DMS153 treated with DMSO at 0.1 percent for 48 hours (cell line): Measurements from ENCODE around the gene TMEM198.
A peak's percentile ranks its signal among the peaks of the same experiment; 100 is the strongest.

Experiments
- DNase-seq: peaks from one replicate; lab custom pipeline; 2025; ENCODE audit not compliant: unreplicated experiment; lab: John Stamatoyannopoulos, UW

Gene TMEM198

DNA sequence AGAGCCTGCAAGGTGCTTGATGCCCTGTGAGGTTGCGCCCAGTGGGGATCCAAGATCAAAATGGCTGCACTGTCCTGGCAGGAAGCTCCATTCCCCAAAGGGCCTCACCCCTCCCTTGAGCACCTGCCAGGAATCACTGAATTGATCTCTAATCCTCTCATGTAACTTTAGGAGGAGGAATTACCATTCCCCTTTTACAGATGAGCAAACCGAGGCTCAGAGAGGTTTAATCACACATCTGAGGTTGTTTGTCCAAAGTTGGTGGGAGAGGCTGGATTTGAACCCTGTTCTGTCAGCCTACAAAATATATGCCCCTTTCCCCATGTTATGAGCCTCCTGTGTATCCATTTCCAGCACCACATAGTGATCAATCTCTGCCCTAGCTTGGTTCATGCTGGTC is 19.0 kb upstream of the TMEM198 start:
- no peak for DNase-seq

DNA sequence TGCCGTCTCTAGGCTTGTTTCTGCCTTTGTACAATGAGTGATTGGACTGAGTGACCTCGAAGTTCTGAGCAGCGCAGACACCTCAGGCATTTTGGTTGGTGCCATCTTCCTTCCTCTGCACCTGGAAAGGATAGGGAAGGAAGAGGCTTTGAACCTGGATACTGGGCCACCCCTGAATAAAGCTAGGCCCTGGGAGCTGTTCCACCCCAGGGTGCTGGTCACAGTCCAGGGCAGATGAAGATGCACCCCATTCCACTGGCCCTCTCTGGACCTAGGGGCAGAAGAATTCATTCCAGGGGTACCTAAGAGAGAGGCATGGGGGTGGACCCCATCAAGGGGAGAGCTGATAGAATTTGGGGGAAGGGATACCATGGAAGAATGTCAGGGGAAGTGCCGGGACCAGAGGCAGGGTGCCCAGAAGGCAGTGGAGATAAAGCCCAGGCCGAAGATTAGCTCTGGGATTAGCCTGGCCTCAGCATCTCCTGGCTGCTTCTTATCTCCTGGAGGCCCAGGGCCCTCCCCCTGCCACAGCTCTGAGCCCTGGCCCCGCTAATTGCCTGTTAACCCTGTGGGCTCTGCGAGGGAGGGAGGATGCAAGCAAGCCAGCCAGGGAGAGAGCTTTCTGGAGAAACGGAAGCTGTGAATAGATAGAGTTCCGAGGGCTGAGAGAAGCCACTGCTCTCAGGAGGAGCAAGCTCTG is 18.1 kb upstream of the TMEM198 start:
- no peak for DNase-seq

DNA sequence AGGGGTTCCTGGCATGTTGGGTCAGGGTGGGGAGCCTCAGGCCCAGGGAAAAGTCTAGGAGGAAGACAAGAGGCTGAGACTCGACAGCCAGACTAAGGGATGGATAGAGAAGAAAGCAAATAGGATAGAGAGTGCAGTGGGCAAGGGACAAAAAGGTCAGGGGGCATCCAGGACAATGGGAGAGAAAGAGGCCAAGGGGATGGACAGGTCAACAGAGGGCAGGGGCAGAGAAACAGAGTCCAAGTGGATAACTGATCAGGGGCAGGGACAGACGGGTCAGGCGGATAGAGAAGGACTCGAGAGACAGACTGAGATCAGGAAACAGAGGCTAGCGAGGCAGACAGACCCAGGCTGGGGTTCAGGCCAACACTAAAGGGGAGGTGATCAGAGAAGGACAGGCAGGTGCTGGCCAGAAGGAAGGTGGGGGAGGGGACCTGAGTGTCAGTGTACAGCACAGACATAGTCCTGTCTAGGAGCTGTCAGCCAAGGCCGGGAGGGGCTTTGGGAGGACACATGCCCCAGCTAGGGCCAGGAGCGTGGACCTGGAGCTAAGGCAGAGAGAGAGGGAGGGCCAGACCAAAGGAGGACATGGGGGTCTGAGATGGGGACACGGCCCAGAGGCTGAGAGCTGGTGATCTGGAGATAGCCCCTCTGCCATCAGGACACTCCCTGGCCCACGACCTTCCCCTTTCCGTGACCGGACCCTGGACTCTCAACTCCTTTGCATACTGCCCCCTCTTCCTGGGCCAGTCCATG is 17.3 kb upstream of the TMEM198 start:
- DNase-seq, result no peak

DNA sequence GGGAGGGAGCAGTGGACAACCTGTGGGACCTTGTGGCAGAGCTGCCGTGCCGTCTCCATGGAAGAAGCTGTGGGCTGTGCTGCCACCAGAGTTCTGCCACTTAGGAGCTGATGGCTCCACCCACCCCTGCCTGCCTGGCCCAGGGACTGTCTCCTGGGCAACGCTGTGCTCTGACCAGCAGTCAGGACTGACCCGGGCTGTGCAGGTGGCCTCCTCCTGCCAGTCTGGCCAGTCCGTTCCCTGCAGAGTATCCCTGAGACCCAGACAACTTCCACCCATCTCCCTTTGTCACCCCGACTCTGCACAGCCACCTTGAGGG is 16.8 kb upstream of the TMEM198 start:
- DNase-seq, result no peak

DNA sequence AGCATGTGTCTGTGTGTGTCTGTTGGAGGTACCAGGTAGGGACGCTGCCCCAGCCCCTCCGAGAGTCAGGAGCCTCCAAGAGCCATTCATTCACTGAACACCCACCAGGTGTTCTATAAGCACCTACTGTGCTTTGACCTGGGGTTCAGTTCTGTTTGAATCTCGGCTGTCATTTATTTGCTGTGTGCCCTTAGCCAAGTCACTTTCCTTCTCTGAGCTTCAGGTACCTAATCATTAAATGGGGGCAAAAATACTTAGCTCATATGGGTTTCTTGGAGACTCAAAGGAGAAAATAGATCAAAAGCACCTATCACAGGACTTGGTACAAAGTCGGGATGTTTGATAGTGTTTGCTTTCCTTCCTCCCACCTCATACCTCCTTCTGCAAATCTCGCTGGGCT is 16.4 kb upstream of the TMEM198 start:
- no peak for DNase-seq

DNA sequence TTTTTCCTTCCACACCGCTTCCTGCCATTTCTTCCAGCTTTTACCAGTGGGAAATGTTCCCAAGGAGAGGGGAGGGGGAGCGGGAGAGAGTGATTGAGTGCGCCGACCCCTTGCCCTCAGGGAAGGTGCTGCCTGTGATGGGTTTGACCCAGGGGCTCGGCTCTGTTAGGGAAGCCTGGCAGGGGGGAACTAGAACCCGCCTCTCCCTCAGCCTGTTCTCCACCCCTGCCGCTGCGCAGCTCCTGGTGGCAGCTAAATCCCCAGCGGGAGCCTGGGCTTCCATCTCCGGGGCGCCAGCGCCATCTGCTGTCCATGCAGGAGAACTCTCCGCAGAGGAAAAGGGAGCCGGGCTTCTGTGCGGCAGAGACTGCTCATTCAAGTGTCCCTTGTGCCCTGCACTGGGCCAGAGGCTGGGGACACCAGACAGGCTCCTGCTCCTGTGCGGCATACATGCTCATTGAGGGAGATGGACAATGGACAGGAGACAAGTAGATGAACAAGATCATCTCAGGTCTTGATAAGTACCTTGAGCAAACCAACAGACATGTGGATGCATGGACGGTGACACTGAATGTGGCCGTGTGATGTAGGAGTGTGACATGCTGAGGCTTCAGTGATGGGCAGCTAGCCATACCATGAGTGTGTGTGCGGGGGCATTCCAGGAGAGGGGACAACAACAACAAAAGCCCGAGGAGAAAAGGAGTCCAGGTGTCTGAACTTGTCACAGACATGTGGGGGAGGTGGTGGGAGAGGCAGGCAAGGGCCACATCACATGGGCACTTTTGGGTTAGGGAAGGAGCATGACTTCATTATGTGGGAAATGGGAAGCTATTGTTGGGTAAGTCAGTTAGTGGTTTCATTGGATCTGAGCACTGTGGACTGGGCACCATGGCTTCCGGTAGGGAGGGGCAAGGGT is 13.5 kb upstream of the TMEM198 start:
- DNase-seq, result peak; percentile 91

DNA sequence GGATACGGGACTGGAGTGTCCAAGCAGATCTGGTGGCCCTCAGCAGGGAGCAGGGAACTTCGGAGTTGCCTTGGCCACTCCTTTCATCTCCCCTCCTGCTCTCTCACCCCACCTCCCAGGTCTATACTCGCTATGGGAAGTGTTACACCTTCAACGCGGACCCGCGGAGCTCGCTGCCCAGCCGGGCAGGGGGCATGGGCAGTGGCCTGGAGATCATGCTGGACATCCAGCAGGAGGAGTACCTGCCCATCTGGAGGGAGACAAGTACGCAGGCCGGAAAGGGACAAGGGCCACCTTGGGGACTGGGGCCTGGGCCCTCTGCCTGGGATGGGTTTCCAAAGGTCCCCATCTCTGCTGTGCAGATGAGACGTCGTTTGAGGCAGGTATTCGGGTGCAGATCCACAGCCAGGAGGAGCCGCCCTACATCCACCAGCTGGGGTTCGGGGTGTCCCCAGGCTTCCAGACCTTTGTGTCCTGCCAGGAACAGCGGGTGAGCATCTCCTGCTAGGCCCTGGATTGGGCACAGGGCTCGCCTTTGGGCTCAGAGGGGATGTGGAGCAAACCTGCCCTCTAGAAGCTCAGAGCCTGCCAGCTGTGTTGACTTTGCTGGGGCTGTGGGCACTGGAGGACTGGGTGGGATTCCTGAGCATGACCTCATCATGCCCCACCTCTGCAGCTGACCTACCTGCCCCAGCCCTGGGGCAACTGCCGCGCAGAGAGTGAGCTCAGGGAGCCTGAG is 12.0 kb upstream of the TMEM198 start:
- DNase-seq, result no peak

DNA sequence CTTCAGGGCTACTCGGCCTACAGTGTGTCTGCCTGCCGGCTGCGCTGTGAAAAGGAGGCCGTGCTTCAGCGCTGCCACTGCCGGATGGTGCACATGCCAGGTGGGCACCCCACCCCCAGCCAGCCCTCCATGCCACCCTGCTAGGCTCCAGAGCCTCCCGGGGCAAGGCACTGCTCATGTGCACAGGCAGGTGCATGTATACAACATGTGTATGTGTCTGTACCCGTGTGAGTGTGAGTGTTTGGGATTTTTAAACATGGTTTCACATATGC is 11.5 kb upstream of the TMEM198 start:
- DNase-seq, result no peak

DNA sequence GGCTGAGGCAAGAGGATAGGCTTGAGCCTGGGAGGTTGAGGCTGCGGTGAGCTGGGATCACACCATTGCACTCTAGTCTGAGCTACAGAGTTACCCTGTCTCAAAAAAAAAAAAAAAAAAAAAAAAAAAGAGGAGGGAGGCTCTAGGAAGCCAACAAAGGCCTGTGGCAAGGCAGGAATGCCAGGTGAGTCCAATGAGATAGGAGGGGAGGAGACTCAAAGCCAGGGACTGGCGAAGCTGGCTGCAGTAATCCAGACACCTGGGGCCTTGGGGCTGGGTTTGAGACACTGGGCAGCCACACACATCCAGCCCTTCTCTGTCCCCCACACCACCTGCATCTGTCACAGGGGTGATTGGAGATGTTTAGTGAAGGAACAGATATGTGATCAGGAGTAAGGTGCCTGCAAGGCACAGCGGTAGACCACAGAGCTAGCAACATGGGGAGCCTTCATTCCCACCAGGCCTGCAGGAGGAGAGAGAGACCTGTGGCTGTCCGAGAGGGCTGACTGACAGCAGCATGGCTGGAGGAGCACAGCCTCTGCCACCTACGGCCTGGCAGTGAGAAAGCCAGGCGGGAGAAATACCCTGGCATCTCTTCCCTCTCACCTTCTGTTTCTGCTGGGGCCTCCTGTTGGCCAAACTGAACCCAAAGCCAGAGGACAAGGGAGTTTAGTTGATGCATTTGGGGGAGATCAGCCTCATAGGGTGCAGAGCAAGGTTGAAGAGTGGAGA is 9.7 kb upstream of the TMEM198 start:
- DNase-seq, result no peak

DNA sequence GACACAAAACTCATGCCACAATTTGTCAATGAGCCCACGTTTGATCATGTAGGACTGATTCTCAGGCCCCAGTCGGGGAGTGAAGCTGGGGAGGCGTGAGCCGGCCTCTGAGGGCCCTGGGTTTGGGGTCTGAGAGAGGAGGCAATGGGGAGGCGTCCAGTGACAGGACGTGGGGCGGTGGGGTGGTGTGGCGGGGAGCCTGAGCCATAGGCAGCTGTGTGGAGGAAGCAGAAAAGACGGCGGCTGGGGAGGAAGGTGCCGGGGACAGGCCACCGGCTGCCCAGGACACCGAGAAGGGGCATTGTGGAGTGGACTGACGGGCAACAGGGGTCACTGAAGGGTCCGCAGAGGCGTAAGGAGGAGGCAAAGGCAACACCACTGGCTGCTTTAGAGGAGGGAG is 7.4 kb upstream of the TMEM198 start:
- no peak for DNase-seq

DNA sequence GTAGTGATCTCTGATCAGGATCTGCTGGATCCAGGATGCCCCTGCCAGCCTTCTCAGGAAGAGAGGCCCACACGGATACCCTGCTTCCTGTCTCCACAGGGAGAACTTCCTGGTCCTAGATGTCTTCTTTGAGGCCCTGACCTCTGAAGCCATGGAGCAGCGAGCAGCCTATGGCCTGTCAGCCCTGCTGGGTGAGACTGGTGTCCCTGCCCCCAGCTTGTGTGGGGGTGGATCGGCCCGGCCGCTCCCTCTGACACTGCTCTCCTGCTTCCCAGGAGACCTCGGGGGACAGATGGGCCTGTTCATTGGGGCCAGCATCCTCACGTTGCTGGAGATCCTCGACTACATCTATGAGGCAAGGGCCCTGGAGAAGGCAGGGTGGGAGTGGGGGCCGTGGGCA is 6.9 kb upstream of the TMEM198 start:
- DNase-seq, result no peak

DNA sequence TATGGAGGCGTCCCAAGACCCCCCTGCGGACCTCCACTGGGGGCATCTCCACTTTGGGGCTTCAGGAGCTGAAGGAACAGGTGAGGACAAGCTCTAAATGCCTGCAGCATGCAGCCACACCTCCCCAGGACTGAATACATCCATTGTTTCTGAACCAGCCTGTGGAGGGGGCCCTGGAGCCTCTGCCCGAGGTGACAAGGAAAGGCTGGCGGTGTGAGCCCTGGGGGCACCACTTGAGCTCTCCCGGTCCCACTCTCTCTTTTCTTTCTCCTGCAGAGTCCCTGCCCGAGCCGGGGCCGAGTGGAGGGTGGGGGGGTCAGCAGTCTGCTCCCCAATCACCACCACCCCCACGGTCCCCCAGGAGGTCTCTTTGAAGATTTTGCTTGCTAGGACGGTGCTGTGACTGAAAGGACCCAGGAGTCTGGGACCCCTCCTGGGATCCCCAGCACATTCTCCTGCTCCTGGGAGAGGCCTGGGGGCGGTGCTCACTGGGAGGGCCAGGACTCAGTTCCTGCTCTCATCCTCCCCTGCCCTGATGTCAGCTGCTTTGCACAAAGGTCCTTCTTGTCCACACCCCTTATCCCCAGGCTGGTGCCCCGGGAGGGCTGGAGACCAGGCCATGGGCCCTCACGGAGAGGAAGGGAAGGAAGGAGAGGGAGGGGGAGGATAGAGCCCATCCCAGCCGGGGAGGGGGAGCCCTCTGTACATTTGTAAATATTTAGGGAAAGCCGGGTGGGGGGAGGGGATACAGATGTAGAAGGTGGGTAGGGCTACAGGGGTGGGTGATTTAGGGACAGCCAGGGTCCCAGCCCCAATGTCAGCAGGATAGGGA is 6.0 kb upstream of the TMEM198 start:
- DNase-seq, result no peak

DNA sequence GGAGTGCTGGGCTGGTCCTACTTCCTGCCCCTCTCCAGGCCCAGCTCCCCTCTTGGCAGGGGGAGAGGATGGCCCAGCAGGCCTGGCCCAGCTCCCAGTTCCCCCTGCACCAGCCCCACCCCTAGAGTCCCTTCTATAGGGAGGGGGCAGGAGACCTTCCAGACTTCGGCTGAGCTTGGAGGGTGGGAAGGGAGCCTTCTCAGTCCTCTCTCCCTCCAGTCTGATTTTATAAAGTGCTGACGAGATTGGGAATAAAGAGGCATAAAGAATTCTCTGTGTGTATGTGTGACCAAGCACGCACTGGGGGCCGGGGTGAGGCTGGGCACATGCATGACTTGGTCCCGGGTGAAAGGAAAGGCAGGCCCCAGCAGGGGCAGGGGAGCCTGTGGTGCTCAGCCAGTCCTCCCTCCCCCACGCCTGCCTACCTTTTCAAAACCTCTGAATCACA is 5.3 kb upstream of the TMEM198 start:
- DNase-seq, result no peak

DNA sequence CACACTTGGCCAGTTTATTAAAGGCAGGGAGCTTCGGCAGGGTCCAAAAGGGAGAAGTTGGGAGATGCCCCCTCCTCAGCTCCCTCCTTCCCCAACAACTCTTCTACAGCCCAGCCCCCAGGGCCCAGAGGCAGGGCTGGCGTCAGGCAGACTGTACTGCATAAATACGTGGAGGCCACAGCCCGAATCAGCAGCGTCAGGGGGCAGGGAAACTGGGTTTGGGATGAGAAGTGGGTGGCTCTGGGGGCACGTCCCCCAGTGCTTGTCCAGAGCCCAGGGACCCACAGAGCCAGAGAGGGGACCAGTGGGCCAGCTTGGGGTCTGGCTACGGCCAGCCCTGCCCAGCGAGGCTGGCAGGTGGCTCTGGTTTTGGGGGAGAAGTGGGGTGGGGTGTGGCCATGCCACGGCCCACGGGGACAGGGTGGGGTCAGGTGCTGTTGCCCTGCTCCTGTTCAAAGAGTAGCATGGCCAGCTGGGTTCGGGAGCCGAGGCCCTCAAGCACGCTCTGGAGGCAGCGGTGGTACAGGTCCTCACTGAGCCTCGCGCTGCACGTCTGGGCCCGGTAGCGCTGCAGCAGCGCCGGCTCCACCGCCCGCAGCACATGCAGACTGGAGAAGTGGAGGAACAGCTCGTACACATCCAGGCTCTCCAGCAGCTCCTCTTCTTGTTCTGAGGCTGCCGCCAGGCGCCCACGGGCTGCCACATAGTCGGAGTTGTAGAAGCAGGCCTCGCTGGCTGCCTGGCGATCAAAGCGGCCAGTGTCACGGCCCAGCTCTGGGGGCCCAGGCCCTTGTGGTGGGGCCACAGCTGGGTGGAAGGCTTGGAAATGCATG is 4.7 kb upstream of the TMEM198 start:
- no peak for DNase-seq

DNA sequence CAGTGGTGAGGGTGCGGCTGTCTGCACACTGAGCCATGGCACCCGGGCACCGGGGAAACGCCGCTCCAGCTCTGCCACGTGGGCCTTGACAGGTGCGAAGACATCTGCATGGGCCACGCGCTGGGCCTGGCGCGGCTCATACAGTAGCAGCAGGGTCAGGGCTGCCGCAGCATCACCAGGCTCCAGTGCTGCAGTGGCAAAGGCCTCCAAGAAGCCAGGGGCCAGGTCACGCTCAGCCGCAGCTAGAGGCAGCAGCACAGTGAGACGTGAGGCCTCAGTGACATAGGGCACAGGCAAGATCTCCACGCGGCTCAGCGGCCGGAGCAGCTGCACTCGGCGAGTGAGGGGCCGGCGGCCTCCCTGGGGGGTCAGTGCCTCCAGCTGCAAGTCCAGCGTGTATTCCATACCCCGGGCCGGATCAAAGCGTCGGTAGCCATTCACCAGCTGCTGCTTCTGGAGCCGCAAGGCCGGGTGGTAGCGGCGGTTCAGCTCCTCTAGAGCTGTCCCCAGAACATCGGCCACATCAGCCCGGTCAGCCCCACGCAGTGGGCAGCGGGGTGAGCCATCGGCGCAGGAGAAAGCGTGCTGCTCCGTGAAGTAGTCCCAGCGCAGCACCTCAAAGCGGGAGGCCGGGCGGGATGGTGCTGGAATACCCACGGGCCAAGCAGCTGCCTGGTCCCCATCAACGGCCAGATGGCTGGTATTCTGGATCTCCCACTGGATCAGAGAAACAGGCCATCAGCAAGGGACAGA is 3.7 kb upstream of the TMEM198 start:
- no peak for DNase-seq

DNA sequence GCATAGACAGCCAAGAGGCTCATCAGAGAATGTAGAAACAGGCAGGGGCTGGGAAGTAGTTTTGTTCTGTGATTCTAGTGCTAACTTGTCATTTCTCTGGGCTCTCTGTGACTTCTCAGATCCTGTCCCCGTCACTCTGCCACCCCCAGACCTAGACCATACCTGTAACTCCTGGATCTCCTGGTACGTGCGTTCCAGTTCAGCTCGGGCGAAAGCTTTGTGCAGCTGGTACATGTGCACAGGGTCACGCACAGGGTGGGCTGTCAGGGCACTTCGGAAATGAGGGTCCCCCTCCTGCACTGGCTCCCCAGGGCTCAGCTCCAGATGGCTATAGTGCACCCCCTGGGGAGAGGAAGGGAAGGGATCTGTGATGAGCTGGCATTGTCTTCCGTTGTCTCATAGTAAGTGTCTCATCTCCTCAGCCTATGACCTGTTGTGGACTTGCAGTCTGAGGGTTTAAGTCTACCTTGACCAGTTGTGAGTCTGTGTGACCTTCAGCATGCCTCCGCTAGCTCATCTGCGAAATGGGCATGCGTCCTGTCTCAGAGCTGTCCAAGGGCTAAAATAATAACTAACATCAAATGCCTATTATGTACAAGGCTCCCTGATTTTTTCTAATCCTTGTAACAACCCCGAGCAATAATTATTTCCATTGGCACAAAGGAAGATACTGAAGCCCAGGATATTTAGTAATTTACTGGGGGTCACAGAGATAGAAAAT is 2.9 kb upstream of the TMEM198 start:
- no peak for DNase-seq

DNA sequence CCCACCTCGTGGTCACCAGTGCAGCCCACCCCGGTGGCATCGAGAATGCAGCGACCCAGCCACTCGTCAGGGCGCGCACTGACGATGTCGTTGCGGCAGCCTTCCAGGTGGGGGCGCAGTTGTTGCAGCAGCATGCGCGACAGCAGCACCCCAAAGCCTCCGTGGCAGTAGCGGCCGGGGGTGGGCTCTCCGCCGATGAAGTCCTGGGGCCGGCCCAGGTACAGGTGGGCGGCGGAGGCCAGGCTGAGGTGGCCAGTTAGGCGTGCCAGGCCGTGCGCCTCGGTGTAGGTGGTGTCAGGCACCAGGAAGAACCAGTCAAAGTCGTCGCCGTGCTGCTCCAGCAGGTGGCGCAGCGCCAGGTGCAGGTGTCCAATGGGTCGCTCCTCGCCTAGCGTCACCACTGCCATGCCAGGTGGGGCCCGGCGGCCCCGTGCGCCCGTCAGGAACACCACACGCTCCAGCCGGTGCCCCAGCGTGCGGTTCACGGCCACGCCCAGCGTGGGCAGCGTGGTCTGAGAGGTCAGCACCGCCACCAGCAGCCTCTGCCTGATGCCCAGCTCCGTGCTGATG is 2.1 kb upstream of the TMEM198 start:
- DNase-seq, result peak; percentile 79
